NT2/D1 (cell line): ENCODE measurements around the gene KIR2DL4.
"Not testable (repeated sequence)": the region's sequence is repeated elsewhere in the genome, so short reads cannot be mapped to it uniquely, and the experiment has no call there.

Source experiments
- YY1 ChIP-seq: IDR thresholded peaks from 2 replicates; pipeline ENCODE4 v1.6.1; 2011; ENCODE audit not compliant: insufficient read length, insufficient read depth
- ZNF274 ChIP-seq: IDR thresholded peaks from 2 replicates; pipeline ENCODE4 v1.6.1; 2011; ENCODE audit warnings: mild to moderate bottlenecking, low read depth, low read length

GRCh38 chr19:54824416-54824815 lies 21.0 kb downstream of the KIR2DL4 start:
- TF ChIP-seq YY1, ZNF274: not testable (repeated sequence)
